ENCODE results near the gene SLC5A3.

DNA sequence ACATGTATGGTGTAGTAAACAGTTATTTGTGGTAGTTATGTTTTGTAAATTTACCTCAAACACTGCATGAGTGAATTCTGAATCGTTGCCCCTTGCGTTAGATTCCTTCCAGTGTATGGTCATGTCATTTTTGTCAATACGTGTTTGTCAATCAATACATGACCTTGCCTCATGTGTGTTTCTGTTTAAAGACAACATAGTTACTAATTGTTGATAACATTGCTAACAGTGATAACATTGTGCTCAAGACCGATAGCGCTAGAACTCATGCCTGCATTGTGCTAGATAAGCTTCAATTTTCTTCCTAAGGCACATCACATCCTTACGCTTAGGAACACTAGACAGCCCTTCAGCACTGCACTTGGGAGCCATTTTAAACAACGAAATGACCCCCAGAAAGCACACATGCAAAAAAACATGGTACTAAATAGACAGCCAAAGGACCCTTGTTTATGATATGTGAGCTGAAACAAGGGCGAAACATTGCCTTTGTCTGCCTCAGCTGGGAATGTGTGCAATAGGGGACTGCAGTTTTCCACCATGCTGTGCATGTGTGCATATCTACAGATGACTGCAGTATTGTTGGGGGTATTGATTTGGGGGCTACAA lies 37.3 kb downstream of the SLC5A3 start:
- TF ChIP-seq CTCF (conservative IDR thresholded peaks at IDR 0.05) (no peak), ZFX (IDR thresholded peaks at IDR 0.05) (no peak)
